Measurements from ENCODE around the gene RASAL1. TPM values are rescaled to one million over a fixed set of nuclear protein-coding genes. Genes with fewer than 3 reads are reported as not detected.

The RASAL1 gene
- total RNA-seq, 1 experiment from 2014 or later = not detected

- Mint-ChIP-seq H3K4me3 (ENCODE audit: unreplicated experiment) (no peak overlapping the region), H3K27me3 (ENCODE audit: insufficient read depth, unreplicated experiment) (no peaks in the 10 kb centered on the region), H3K9me3 (ENCODE audit: unreplicated experiment) (no peaks in the 10 kb centered on the region), H3K27ac (ENCODE audit: unreplicated experiment) (no peak overlapping the region), H3K4me1 (ENCODE audit: low read depth, unreplicated experiment) (no peaks in the 10 kb centered on the region), H3K36me3 (ENCODE audit: insufficient read depth, unreplicated experiment) (peaks cover 84% of the 10 kb centered on the region)
- ChIA-PET CTCF (no interaction called here), POLR2A (no interaction called here)
- DNase-seq = no peak
- intact Hi-C loops (cut with micrococcal nuclease; ENCODE audit: unreplicated experiment) = no loop called here
- H3K27me3 ChIP-seq (replicated peaks; ENCODE audit: control insufficient read depth, insufficient read depth, low read length) = no peaks in the 10 kb centered on the region
- no peaks in the 10 kb centered on the region for H3K4me1 ChIP-seq
- H3K4me3 ChIP-seq (ENCODE audit: low read depth, low read length) = no peak overlapping the region
- BruUV-seq (replicated peaks) = no TSS peak
- no peak for TF ChIP-seq CTCF (IDR thresholded peaks at IDR 0.05; ENCODE audit: insufficient read depth in 1 of 2, low read depth in 1 of 2, low read length in 1 of 2, severe bottlenecking in 1 of 2, unreplicated experiment in 1 of 2)
- H3K36me3 ChIP-seq (ENCODE audit: control insufficient read depth, insufficient read depth, low read length) = peaks cover 5% of the 10 kb centered on the region
- no peaks in the 10 kb centered on the region for H3K9me3 ChIP-seq
These were observed 37.6 kb upstream of the RASAL1 start for GRCh38 chr12:113173081-113173698.

GRCh38 chr12:113172185-113172584 lies 36.6 kb upstream of the RASAL1 start:
- Histone ChIP-seq H3K4me3 (ENCODE audit: low read depth, low read length) (no peak overlapping the region), H3K27me3 (replicated peaks; ENCODE audit: control insufficient read depth, insufficient read depth, low read length) (no peaks in the 10 kb centered on the region), H3K9me3 (no peaks in the 10 kb centered on the region), H3K4me1 (no peaks in the 10 kb centered on the region), H3K36me3 (ENCODE audit: control insufficient read depth, insufficient read depth, low read length) (peaks cover 5% of the 10 kb centered on the region)
- ChIA-PET POLR2A (no interaction called here), CTCF (no interaction called here)
- no peaks in the 10 kb centered on the region for H3K4me1 Mint-ChIP-seq (ENCODE audit: low read depth, unreplicated experiment)
- no peak for TF ChIP-seq CTCF (IDR thresholded peaks at IDR 0.05; ENCODE audit: insufficient read depth in 1 of 2, low read depth in 1 of 2, low read length in 1 of 2, severe bottlenecking in 1 of 2, unreplicated experiment in 1 of 2)
- peaks cover 83% of the 10 kb centered on the region for H3K36me3 Mint-ChIP-seq (ENCODE audit: insufficient read depth, unreplicated experiment)
- no peak overlapping the region for H3K4me3 Mint-ChIP-seq (ENCODE audit: unreplicated experiment)
- no peaks in the 10 kb centered on the region for H3K9me3 Mint-ChIP-seq (ENCODE audit: unreplicated experiment)
- intact Hi-C loops (cut with micrococcal nuclease; ENCODE audit: unreplicated experiment) = no loop called here
- H3K27ac Mint-ChIP-seq (ENCODE audit: unreplicated experiment) = no peak overlapping the region
- no peaks in the 10 kb centered on the region for H3K27me3 Mint-ChIP-seq (ENCODE audit: insufficient read depth, unreplicated experiment)
- no peak for DNase-seq
- BruUV-seq (replicated peaks) = no TSS peak

DNA sequence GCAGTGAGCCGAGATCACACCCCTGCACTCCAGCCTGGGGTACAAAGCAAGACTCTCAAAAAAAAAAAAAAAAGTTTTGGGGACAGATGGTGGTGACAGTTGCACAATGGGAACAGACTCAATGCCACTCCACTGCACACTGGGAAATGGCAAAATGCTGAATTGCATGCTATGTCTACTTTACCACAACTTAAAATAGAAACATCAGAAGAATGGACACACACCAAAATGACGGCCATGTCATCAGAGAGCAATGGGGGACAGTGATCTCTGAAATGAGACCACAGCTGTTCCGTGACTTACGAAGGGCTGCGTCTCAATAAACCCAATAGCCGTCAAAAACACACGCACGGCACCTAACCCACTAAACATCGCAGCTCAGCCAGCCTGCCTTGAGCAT lies 36.0 kb upstream of the RASAL1 start:
- Histone ChIP-seq H3K9me3 (no peaks in the 10 kb centered on the region), H3K36me3 (ENCODE audit: control insufficient read depth, insufficient read depth, low read length) (peaks cover 5% of the 10 kb centered on the region; the same call in 1 of the 2 replicates), H3K4me3 (ENCODE audit: low read depth, low read length) (no peak overlapping the region), H3K4me1 (no peaks in the 10 kb centered on the region), H3K27me3 (replicated peaks; ENCODE audit: control insufficient read depth, insufficient read depth, low read length) (no peaks in the 10 kb centered on the region)
- POLR2A ChIA-PET = no interaction called here
- no TSS peak for BruUV-seq (replicated peaks)
- TF ChIP-seq CTCF (IDR thresholded peaks at IDR 0.05; ENCODE audit: insufficient read depth in 1 of 2, low read depth in 1 of 2, low read length in 1 of 2, severe bottlenecking in 1 of 2, unreplicated experiment in 1 of 2) = no peak
- Mint-ChIP-seq H3K27me3 (ENCODE audit: insufficient read depth, unreplicated experiment) (no peaks in the 10 kb centered on the region), H3K27ac (ENCODE audit: unreplicated experiment) (no peak overlapping the region), H3K4me3 (ENCODE audit: unreplicated experiment) (no peak overlapping the region), H3K4me1 (ENCODE audit: low read depth, unreplicated experiment) (no peaks in the 10 kb centered on the region), H3K9me3 (ENCODE audit: unreplicated experiment) (no peaks in the 10 kb centered on the region), H3K36me3 (ENCODE audit: insufficient read depth, unreplicated experiment) (peaks cover 85% of the 10 kb centered on the region)
- DNase-seq = no peak
- intact Hi-C loops (cut with micrococcal nuclease; ENCODE audit: unreplicated experiment) = no loop called here
- CTCF ChIA-PET = no interaction called here

Measured in Caco-2 (cell line).